Panc1 (cell line): Measurements from ENCODE around the gene GGT5.

Experiments used
- POLR2AphosphoS5 ChIP-seq: IDR thresholded peaks from 2 replicates; pipeline ENCODE4 v1.6.1; 2012; ENCODE audit warnings: mild to moderate bottlenecking, low read depth, low read length, moderate library complexity
- TF ChIP-seq, protein P1 (sequence below): fragments of 450-650 bp; IDR thresholded peaks from 2 replicates; pipeline ENCODE4 v1.5.1; 2017; ENCODE audit warnings: mild to moderate bottlenecking

DNA sequence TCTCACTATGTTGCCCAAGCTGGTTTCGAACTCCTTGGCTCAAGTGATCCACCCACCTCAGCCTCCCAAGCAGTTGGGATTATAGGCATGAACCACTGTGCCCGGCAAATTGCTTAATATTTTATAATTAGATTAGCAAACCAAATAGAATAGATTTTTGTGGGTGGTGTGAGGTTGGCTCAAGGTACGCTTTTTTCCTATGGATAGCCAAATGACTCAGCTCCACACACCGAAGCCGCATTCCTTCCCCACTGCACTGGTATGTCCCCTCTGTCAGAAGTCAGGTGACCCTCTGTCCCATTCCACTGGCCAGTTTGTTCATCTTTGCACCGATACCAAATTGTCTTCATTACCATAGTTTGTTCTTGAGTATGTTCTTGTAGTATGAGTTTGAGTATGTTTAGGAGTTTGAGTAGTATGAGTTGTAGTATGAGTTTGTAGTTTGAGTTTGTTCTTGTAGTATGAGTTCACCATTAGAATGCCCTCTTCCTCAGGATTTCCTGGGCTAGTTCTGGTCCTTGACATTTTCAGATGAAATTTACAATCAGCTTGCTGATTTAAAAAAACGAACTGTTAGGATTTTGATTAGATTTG, 44.2 kb downstream of the GGT5 start:
- TF ChIP-seq, protein P1, sequence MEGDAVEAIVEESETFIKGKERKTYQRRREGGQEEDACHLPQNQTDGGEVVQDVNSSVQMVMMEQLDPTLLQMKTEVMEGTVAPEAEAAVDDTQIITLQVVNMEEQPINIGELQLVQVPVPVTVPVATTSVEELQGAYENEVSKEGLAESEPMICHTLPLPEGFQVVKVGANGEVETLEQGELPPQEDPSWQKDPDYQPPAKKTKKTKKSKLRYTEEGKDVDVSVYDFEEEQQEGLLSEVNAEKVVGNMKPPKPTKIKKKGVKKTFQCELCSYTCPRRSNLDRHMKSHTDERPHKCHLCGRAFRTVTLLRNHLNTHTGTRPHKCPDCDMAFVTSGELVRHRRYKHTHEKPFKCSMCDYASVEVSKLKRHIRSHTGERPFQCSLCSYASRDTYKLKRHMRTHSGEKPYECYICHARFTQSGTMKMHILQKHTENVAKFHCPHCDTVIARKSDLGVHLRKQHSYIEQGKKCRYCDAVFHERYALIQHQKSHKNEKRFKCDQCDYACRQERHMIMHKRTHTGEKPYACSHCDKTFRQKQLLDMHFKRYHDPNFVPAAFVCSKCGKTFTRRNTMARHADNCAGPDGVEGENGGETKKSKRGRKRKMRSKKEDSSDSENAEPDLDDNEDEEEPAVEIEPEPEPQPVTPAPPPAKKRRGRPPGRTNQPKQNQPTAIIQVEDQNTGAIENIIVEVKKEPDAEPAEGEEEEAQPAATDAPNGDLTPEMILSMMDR: no peak
- no peak for TF ChIP-seq POLR2AphosphoS5
